ENCODE results near the gene CD46.

- TF ChIP-seq CTCF (conservative IDR thresholded peaks at IDR 0.05) = no peak
- no peak for TF ChIP-seq ZFX (IDR thresholded peaks at IDR 0.05)
Observed at GRCh38 chr1:207810606-207811295, 58.9 kb downstream of the CD46 start.
